Stimulated activated CD8-positive, alpha-beta memory T cell treated with anti-CD3 and anti-CD28 coated beads, Interleukin-7, amount 100 ng/mL, for 24 hours (primary cell): ENCODE measurements around the gene TMEM132C.

ENCODE experiments used
- DNase-seq: peaks from one replicate; pipeline ENCODE4 v3.0.0-alpha.2; 2020; ENCODE audit warnings: low read depth

TMEM132C gene

GRCh38 chr12:128612150-128612850 is 345.3 kb downstream of the TMEM132C start:
- DNase-seq = no peak

DNA sequence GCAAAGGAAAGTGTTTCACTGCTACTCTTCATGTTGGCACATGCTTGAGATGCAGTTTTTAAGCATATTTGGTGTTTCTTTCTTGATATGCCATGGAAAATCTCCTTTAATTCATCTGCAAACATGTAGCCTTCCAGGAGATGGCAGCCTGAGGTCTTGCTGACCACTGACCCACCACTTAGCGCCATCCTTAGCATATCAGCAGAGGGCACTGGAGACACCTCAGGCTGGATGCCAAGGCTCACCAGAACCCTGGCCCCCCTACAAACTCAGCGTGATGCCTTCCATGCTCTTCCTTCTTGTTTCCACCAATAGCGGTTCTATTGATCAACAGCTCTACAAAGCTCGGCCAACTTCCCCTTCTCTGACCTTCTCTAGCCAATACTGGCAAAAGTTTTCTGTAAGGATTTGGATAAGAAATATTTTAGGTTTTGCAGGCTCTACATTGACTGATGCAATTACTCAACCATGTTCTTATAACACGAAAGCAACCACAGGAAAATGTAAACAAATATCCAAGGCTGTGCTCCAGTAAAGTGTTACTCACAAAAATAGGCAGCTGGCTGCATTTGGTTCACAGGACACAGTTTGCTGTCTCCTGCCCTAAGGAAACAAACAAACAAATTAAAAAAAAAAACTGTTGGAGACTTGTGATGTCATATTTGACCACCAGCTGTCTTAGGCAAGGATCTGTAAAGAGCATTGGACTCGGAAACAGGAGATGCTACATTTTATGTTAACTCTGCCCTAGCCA is 347.0 kb downstream of the TMEM132C start:
- DNase-seq = no peak

DNA sequence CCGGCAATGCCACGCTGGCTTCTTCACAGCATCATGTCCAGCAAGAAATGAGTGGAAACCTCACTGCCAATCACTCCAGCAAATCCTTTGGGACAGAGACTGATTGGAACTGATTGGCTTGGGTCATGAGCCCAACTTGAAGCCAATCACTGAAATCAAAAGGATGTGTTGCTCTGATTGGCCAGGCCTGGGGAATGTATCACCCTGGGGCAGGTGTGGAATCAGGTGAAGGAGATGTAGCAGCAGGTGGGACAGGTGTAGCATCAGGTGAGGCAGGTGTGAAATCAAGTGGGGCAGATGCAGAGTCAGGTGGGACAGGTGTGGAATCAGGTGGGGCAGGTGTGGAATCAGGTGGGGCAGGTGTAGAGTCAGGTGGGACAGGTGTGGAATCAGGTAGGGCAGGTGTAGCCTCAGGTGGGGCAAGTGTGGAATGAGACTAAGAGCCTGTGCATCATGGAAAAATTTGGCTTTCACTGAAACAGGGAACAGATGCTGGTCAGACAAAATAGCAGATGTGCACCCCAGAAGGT is 350.4 kb downstream of the TMEM132C start:
- DNase-seq = no peak

DNA sequence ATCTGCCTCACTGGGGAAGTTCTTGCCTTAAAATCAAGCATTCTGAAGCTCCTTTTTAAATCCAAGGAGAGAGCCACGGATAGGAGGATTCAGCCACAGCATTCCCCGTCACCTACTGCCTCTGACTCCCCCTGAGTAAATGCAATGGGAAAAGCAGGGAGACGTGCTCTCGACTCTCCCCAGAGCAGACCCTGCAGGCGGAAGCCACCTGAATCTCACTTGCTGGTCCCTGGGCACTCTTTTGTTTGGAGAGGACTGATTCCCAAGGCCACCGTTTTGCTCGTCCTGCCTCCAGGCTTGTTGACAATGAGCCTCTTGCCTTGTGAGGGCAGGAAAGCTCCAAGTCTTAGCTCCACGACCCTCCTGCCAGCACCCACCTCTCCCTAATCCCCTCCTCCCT is 352.3 kb downstream of the TMEM132C start:
- DNase-seq = no peak

GRCh38 chr12:128621304-128621703 is 354.3 kb downstream of the TMEM132C start:
- DNase-seq = no peak

DNA sequence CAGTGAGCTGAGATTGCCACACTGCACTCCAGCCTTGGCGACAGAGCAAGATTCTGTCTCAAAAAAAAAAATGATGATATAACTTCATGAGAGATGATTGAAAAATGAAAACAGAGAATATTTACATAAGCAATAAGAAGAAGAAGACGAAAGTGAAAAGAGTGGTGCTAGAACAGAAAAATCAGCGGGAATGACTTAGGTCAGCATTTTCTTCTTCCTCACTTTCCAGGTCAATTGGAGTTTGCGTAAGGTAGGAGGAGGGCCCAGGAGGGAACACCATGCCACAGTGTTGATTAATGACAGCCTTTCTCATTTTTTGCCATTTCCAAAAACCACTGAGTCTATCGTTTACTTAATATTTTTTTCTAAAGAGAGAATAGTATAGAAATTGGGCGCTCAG is 356.8 kb downstream of the TMEM132C start:
- no peak for DNase-seq

- DNase-seq = no peak
Observed at GRCh38 chr12:128626808-128627320, 359.9 kb downstream of the TMEM132C start.

GRCh38 chr12:128627659-128628058 is 360.7 kb downstream of the TMEM132C start:
- DNase-seq = no peak

DNA sequence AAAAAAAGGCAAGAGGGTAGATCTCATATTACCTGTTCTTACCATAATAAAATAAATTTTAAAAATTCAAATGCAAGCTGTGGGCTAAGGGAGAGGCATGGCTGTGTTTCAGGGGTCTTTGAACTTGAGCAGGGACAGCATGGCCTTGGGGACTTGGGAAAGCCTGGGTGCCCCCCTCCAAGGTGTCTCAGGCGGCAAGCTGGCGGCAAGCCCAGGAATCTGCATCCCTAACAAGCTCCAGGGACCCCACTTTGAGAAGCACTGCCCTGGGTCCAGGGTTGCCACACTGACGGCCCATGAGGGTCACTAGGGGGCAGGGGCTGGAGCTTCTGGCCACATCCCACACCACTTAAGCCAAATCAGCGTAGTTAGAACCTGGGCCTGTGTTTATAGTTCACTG is 363.0 kb downstream of the TMEM132C start:
- DNase-seq = no peak

DNA sequence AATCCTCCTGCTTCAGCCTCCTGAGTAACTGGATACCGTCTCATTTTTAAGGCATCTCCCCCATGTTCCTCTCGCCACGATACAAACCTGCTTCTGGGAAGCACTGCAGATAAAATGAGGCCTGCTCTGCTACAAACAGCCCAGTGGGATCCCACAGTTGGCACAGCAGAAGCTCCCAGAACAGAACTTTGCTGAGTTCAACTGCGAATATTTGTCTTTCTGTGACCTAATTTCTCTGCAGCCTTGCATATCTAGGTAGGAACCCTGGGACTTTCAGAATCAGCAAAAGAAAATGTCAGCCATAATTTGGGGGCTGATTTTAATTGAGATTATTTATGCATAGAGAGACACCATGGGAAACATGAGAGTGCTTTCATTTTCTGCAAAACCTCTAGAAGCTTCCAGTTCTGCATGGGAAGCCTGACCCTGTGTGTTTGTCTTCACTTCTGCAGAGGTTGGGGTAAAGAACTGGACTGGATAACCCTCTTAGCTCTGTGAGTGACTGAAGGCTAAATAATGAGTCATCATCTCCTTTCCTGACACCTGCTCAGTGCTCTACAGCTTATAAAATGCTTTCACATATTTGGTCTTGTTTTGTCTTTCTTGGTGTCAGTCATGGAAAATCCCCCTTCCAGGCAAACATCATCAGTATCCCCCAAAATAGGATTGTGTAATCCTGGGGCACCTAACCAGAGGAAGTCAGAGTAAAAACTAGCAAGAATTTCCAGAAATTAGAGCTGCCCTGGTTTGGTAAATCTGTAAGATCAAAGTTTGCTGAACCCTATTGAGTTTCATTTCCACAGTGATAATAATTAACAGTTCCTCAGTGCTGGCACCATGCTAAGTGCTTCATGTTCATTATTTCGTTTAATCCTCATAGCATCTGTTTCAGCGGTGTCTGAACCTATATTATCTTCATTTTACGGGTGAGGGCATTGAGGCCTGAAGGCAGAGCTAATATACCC is 371.0 kb downstream of the TMEM132C start:
- no peak for DNase-seq

GRCh38 chr12:128639089-128639488 is 372.1 kb downstream of the TMEM132C start:
- DNase-seq = no peak

DNA sequence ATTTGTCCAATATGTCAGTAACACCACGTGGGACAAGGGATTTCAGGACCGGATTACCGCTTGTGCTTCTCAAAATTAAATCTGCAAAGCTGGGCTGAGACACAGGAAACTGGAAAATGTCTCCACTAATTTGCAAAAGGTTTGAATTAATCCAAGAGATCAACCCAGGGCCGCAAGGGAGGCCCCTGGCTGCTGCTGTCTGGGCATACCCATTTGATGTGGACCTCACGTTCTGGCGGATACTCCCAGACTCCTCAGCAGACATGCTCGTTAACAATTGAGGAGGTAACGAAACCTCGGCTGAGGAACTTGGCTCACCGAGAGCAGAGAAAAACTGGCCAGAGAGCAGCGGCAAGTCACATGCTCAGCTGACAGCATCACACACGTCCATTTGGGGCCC is 376.2 kb downstream of the TMEM132C start:
- no peak for DNase-seq

DNA sequence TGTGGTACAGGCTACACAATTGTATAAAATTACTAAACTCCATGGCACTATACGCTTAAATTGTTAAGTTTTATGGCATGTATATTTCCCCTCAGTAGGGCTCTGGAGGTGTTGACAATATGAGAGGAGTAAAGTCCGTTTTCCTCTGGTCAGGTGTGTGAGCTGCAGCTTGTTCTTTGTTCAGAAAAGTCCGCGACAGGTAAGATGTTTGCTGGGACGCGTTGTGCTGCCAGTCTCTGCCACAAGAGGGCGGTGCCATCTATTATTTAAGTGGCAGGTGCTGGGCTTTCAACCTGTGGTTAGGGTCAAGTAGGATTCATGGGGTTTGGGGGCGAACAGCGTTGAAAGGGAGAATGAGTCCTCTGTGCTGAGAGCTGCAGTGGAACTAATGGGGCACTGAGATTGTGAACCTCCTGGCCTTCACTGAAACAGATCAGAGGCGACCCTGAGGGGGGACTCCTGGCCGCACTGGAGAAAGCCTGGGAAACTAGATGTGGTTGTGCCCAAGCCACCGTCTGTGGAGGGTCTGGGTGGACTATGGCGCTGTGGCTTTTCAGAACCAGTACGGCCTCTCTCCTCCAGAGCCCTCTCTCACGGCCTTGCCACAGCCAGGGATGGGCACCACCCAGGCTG is 377.8 kb downstream of the TMEM132C start:
- DNase-seq = no peak

DNA sequence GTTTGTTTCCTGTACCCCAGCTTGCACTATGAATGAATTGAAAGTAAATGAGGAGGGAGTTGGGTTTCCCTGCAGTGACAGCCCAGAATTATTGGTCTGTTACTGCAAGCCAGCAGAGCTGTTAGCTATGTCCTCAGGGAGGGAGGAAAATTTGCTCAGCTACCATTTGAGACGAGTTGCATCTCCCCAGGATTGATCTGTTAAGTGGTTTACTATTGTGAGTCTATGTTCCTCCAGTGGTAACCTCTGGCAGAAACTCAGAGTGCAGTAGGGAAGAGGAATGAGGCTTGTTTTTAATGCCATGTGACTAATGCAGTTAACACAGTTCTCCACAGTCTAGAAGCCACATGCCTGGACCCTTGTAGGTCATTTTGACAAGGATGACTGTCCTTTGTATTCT is 382.9 kb downstream of the TMEM132C start:
- DNase-seq = no peak

DNA sequence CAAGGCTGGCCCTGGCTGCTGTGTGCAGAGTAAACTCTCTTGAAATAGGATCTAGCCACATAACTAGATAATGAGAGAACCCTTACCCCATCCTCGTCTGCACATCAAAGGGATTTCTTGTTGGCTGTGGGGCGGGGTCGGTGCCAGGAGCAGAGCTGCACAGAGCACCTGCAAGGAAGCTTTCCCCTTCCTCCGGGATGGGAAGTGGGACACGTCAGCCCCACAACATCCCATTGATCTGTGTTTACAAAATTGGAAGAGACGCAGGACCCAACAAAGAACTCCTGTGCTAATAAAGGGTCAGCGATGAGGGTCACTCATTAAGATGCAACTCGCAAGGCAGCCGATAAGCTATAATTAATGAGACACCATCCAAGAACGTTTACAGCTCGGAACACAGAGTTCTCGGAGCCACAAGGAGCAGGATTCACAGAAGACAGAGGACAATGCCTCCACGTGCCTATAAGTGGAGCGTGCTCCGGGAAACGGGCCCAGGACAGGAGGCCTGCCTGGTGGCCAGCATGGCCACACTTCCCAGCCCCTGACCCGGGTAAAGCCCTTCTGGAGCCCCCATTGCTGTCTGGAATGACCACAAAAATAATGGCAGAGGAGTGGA is 385.3 kb downstream of the TMEM132C start:
- no peak for DNase-seq

- no peak for DNase-seq
Observed at GRCh38 chr12:128654468-128654867, 387.5 kb downstream of the TMEM132C start.

DNA sequence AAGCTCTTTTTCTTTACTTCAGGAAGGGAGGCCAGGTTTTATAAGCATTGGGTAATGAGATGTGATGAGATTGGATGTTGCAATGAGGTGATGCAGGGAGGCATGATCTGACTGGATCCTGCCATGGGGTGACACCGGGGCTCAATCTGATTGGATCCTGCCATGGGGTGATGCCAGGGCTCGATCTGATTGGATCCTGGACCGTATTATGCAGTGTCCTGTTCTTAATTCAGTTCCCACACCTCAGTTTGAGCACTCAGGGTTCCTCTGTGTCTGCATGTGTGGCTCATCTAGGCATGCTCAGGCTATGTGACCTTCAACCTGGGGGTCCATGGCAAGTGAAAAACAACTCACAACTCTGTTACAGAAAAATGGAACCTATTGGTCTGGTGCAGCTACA is 390.4 kb downstream of the TMEM132C start:
- DNase-seq = no peak

- no peak for DNase-seq
Observed at GRCh38 chr12:128660532-128661225, 393.7 kb downstream of the TMEM132C start.

- no peak for DNase-seq
Observed at GRCh38 chr12:128661226-128661569, 394.2 kb downstream of the TMEM132C start.

DNA sequence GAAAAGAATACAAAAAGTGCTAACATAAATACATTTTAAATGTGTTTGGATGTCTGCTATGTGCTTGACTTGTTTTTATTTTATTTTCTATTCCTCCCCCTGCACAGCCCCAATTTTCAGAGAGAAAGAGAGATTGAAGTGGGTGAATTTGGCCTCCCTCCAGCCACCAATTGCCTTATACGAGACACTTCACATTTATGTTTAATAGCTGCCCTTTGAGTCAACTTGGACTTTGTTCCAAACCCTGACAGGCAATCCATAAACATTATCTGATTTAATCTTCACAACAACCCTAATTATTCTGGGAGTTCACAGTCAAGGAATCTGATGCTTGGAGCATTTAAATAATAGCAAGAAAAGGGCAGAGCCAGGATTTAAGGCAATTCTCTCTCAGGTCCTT is 395.1 kb downstream of the TMEM132C start:
- no peak for DNase-seq

- no peak for DNase-seq
Observed at GRCh38 chr12:128664501-128664900, 397.5 kb downstream of the TMEM132C start.
